NCI-H510A treated with DMSO at 0.1 percent for 48 hours (cell line): ENCODE measurements around the gene ZBTB43.
"Not testable (repeated sequence)": the region's sequence is repeated elsewhere in the genome, so short reads cannot be mapped to it uniquely, and the experiment has no call there.

Experiments
- DNase-seq: peaks from one replicate; lab custom pipeline; 2025; lab: John Stamatoyannopoulos, UW

Gene ZBTB43

DNA sequence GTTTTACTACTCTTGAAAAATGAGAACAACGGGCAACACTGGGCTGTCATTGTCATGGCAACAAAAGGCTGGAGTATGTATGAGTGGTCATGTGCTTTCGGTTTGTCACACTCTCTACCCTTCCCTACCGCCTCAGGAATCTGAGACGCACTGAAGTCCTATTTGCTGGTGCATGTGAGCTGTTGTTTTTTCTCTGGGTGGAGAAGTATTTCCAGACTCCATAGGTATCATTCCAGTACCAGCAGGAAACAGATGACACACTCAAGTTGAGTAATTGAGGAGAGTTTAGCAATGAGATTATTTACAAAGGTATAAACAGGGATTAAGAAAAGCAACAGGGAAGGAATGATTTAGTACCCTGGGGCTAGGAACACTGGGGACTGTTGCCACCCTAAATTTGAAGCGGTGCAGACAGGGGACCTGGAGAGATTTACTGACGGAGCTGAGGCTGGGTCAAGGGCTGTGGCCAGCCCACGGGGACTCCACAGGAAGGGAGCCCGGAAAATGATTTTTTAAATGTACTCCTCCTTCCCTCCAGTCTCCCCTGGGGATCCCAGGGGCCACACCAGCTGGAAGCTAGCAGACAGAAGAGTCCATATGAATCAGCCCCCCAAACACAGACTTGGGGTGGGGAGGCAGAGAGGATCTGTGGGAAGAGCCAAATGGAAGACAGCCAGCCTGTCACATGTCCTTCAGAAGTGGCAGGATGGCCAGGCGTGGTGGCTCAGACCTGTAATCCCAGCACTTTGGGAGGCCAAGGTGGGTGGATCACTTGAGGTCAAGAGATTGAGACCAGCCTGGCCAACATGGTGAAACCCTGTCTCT is 13.2 kb upstream of the ZBTB43 start:
- no peak for DNase-seq

DNA sequence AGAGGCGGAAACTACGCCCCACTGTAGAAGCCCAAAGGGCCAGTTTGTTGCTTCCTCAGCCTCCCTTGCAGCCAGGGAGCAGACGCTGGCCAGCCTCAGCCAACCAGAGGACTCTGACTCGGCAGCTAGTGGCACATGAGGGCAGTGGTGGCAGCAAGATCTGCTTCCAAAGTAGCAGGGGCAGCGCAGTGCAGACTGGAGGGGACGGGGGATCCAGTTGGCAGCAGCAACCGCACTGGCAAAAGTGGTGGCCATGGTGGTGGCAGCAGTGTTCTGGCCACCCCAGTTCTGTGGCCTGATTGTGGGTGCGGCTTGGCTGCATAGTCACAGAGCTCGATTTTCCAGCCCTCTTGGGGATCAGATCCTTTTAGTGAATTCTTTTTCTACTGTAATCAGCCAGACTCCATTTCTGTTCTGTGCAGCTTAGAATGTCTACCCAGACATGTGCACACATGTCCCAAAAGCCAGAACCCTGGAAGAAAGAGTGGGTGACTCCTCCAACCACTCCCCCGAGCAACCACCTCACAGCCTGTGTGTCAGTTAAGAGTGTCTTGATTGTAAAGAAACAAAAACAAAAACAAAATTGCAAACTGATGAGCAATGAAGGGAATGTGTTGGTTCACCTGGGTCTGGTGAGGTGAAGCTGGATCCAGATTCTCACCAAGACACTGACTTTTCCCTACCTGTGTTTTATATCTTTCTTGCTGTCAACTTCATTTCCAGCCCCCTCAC is 11.0 kb upstream of the ZBTB43 start:
- no peak for DNase-seq

DNA sequence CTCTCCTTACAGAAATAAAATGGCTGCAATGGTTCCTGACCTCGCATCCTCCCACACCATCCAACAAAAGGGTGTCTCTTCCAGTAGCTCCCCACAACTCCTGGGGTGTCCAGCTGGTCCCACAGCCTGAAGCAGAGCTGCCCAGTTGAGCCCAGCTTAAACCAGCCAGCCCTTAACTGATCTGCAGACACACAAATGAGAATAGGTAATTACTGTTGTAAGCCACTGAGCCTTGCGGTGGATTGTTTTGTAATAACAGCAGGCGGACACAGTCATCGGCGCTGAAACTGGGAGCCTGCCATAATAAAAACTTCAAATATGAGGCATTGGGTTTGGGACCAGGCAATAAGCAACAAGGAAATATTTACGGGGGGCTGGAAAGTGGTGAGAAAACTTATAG is 10.4 kb upstream of the ZBTB43 start:
- DNase-seq, result no peak

DNA sequence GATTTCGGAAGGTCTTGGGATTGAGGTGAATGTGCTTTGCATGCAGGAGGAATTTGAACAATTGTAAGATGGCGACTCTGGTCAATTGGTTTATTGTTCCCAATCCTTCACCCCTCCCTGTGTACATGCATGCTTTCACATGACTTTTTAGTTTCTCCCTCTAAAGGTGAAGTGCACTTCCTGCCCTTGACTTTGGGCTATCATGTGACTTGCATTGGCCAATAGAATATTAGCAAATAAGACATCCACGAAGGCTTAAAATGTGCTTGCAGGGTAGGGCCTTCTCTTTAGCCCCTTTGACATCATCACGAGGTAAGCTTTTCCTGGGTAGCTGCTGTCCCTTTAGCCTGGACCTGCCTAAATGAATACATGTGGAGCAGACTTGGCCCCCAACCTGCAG is 8.1 kb upstream of the ZBTB43 start:
- no peak for DNase-seq

DNA sequence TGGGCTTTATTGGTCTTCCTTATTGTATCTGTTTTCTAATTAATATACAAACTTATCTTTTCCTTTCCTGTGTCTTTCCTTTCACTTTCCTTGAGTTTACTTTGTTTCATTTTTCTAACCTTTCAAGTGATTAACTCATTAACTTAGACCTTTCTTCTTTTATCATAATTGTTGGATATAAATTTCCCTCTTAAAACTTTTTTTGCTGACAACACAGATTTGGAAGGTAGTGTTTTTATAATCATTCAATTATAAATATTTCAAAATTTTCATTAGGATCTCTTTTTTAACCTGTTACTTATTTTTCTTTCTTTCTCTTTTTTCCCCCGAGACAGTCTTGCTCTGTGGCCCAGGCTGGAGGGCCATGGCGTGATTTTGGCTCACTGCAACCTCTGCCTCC is 6.9 kb upstream of the ZBTB43 start:
- DNase-seq, result no peak

DNA sequence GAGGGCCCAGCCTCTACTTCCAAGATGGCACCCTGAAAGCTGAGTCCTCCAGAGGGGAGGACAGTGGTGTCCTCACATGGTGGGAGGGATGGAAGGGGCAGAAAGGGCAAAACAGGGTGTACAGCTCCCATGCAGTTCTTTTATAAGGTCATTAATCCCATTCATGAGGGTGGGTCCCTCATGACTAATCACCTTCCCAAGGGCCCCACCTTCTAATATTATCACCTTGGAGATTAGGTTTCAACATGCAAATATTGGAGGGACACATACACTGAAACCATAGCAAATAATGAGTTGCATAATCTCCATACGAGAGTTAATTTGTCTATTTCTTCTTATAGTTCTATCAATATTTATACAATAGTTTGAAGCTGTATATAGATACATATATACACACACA is 5.8 kb upstream of the ZBTB43 start:
- DNase-seq, result no peak

DNA sequence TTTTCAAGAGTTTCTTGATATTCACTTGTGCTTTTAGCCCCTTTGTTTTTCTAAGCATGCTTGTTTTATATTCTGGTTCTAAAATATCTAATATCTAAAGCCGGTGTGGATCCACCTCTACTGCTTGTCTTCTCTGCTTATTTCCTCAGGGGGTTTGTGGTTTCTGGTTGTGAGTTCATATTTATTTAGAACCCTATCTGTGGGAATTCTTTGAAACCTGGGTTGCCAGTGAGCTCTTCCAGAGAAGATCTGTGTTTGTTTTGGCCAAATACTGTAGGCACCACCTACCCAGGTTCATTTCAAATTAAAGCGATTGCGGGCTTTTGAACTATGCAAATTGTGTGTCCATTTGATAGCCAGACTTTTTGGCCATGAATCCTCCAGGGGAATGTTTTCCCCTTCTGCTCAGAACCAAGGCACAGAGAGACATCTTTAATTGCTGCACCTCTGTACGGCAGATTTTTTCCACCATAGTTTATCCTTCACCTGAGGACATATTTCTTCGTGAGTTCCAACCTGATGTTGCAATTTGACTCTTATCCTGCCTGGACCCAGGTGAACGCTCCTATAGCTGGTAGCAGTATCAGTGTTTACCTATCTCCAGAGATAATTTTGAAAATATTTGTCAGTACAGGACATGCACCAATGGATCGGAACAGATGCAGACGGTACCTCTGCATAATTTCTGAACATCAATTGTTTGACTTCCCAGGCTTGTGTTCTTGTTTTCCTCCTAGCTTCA is 2.4 kb upstream of the ZBTB43 start:
- no peak for DNase-seq

DNA sequence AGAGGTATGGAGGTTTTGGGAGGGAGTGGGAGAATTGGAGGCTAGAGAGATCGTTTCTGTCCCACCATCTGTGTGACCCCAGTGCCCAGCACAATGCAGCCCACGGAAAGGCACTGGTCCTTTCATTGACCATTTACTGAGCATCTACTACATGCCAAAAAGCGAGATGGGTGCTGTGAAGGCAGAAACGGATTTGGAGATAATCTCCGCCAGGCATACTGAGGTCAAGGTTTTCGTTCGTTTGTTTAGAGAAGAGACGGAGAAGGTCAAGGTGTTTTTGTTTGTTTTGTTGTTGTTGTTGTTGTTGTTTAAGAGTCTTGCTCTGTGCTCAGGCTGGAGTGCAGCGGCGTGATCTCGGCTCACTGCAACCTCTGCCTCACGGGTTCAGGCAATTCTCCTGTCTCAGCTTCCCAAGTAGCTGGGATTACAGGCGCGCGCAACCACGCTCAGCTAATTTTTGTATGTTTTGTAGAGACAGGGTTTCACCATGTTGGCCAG is 593 bp upstream of the ZBTB43 start:
- no peak for DNase-seq

DNA sequence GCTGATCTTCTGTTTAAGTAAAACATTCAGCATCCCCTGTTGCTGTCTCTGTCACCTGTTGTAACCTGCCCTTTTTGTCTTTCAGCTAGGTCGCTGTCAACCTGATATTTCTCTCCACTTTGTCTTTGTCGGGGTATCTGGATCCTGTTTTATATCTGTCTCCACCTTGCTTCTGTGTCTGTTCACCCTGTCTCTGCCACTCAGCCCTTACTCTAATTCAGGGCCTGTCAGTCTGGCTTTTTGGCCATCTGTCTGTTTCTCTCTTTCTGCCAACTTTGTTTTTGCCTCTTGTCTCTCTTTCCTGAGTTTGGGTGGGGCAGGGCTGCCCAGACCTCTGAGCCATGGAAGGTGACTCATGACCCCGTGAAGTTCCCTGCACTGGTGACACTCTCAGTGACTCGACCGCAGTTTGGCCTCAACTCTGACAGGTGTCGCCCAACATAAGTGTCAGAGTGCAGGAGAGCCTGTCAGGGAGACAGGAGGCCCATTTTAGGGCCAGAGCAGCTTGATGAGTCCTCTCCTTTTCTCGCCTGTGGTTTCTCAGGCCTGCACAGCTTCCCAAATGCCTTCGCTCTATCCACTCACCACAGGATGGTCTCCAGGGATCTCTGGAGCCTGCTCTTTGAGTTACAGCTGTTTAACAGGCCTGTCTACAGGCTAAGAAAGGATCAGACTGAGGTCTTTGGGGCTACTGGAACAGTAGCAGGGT is 868 bp downstream of the ZBTB43 start:
- no peak for DNase-seq

DNA sequence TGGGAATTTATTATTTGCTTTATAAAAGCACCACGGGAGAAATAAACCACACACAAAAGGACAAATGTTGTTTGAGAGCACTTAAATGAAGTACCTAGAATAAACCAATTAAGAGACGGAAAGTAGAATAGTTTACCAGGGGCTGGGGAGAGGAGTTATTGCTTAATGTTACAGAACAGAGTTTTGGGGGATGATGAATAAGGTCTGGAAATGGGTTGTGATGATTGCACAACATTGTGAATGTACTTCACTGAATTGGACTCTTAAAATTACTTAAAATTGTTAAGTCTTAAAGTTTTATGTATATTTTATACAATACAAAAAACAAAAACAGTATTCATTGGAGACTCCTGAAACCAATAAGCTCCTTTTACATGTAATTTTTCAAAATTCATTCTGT is 1.5 kb downstream of the ZBTB43 start:
- no peak for DNase-seq

DNA sequence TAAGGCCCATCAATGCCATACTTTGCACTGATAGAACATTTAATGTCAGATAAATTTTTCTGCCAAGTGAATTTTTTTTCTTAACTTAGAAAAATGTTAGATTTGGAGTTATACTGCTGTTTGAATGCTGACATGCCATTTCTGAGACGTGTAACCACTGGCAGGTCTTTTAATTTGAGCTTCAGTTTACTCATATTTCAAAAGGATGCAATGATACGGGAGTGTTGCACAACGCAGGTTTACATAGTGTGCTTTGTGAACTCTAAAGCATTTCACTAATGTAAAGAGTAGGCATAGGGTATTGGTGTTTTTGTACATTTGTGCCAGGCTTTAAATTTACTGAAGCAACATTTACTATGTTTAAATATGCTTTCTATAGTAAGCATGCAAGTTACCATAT is 4.2 kb downstream of the ZBTB43 start:
- no peak for DNase-seq

DNA sequence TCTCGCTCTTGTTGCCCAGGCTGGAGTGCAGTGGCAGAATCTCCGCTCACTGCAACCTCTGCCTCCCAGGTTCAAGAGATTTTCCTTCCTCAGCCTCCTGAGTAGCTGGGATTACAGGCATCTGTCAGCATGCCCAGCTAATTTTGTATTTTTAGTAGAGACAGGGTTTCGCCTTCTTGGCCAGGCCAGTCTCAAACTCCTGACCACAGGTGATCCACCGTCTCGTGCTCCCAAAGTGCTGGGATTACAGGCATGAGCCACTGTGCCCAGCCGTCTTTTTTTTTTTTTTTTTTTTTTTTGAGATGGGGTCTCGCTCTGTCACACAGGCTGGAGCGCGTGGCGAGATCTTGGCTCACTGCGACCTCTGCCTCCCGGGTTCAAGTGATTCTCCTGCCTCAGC is 5.4 kb downstream of the ZBTB43 start:
- not testable (repeated sequence) for DNase-seq

DNA sequence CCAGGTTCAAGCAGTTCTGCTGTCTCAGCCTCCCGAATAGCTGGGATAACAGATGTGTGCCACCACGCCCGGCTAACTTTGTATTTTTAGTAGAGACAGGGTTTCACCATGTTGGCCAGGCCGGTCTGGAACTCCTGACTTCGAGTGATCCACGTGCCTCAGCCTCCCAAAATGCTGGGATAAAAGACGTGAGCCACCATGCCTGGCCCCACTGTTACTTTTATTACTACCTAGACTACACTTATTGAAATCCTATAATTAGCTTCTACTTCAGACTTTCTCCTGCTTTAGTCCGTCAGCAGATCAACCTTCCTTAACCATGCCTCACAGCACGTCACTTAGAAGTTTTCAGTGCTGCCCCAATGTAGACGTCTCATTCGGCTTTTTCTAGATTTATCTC is 8.2 kb downstream of the ZBTB43 start:
- no peak for DNase-seq

DNA sequence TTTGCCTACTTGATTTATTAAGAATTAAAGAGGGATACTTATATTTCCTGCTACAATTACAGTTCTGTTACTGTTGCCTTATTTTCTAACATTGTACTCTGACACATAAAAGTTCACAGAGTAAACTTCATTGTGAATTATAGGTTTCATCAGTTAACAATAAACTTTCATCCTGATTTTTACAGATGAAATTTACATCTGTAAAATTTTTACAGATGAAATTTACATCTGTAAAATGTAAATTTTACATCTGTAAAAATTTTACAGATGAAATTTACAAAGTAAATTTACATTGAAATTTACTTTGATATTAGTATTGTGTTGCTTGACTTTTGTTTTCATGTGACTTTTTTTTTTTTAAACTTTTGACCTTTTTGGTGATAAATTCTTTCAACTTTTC is 9.3 kb downstream of the ZBTB43 start:
- DNase-seq, result no peak

DNA sequence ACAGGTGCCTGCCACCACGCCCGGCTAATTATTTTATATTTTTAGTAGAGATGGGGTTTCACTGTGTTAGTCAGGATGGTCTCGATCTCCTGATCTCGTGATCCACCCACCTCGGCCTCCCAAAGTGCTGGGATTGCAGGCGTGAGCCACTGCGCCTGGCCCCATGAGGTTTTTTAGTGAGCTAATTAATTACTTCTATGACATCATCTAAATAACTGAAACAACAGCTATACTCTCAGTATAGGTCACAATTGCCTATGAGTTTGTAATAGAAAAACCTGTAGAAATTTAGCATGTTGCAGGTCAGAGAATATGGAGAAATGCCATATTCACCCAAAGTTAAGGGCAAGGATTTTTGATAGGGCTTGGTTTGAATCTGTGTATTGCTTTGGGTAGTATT is 12.8 kb downstream of the ZBTB43 start:
- DNase-seq, result not testable (repeated sequence)

DNA sequence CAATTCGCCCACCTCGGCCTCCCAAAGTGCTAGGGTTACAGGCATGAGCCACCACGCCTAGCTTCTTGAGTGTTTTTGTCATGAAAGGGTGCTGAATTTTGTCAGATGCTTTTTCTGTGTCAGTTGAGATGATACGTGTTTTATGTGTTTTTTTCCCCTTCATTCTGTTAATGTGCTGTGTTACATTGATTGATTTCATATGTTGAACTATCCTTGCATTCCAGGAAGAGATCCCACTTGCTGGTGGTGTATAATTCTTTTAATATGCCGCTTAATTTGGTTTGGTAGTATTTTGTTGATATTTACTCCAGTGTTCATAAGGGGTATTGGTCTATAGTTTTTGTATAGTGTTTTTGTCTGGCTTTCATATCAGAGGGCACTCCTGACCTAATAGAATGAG is 13.6 kb downstream of the ZBTB43 start:
- DNase-seq, result no peak

DNA sequence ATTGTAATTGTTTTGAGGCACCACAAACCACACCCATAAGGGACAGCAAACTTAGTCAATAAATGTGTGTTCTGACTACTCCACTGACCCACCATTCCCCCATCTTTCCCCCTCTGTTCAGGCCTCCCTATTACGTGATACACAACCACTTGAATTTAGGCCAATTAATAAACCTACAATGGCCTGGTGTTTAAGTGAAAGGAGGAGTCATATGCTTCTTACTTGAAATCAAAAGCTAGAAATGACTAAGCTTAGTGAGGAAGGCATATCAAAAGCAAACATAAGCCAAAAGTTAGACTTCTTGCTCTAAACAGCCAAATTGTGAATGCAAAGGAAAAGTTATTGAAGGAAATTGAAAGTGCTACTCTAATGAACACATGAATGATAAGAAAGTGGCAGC is 14.6 kb downstream of the ZBTB43 start:
- no peak for DNase-seq

DNA sequence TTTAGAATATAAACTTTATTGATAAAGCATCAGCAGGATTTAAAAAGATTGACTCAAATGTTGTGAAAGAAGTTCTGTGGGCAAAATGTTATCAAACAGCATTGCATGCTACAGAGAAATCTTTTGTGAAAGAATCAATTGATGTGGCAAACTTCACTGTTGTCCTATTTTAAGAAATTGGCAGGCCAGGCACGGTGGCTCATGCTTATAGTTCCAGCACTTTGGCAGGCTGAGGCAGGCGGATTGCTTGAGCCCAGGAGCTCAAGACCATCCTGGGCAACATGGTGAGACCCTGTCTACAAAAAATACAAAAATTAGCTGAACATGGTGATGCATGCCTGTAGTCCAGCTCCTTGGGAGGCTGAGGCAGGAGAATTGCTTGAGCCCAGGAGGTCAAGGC is 17.4 kb downstream of the ZBTB43 start:
- DNase-seq, result no peak

DNA sequence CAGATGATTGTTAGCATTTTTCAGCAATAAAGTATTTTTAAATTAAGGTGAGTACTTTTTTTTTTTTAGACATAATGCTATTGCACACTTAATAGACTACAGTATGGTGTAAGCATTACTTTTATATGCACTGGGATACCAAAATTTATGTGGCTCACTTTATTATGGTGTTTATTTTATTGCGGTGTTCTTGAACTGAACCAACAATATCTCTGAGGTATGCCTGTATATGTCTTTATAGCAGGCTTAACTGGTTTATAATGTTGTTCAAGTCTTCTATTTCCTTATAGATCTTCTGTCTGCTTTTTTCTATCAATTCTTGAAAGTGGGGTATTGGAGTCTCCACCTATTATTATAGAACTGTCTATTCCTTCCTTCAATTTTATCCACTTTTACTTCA is 18.0 kb downstream of the ZBTB43 start:
- no peak for DNase-seq

DNA sequence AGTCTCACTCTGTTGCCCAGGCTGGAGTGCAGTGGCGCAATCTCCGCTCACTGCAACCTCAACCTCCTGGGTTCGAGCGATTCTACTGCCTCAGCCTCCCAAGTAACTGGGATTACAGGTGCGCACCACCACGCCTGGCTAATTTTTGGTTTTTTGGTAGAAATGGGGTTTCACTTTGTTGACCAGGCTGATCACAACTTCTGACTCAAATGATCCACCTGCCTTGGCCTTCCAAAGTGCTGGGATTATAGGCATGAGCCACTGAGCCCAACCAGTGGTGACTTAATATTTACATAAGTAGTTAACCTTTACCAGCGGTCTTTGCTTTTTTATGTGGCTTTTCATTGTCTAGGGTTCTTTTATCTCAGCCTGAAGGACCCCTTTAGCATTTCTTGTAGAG is 19.2 kb downstream of the ZBTB43 start:
- DNase-seq, result not testable (repeated sequence)

DNA sequence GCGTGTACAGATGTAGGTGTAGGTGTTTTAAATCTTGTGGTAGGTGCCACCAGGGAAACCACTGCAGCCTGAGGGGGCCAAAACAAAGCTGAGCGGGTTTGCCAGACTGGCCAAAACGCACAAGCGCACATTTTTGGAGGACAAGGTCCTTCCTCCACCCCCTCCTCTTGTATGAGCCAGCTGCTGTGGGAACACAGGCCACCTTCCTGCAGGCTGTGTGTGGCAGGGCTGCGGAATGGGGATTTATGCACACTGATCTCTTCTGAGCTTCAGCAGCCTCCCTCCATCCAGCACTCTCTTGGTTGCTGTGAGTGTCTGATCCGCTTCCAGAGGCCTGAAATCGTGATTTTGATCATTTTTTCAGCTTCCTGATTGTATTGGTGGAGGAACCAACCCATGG is 22.4 kb downstream of the ZBTB43 start:
- DNase-seq, result no peak

DNA sequence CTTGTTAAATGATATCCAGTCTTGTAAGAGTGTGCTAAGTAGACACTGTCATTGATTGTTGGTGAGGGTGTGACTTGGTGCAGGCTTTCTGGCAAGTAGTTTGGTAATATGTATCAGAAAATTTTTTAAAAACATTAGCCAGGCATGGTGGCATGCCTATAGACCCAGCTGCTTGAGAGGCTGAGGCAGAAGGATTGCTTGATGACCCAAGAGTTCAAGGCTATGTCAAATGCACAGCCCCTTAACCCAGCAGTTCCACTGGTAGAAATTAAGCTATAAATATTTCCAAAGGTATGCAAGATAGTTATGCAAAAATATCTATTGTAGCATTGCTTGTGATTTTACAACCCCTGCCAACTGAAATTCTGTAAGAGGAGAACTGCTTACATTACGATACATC is 24.2 kb downstream of the ZBTB43 start:
- DNase-seq, result no peak
